Measurements from ENCODE around the gene SEMA4F.

- TF ChIP-seq POLR2AphosphoS5 (IDR thresholded peaks at IDR 0.05) (no peak), POLR2A (IDR thresholded peaks at IDR 0.05) (no peak), CTCF (IDR thresholded peaks at IDR 0.05) (no peak), EP300 (IDR thresholded peaks at IDR 0.05) (no peak)
These were observed 4.5 kb downstream of the SEMA4F start for GRCh38 chr2:74658516-74658915.

All from gastroesophageal sphincter (tissue), 3 donors.